Breast epithelium (tissue), 3 donors: ENCODE measurements around the gene GSTM1.

Source experiments
- POLR2AphosphoS5 ChIP-seq, 3 donors: sonication (generic); formaldehyde crosslinking; IDR thresholded peaks; one replicate each; pipeline ENCODE4 v1.6.1; 2017; ENCODE audit warnings: antibody characterized with exemption in 3 of 3
- TF ChIP-seq, protein P1 (sequence below), 3 donors: fragments of 450-650 bp; IDR thresholded peaks; one replicate each; pipeline ENCODE4 v1.5.1; 2016 to 2017; ENCODE audit warnings: antibody characterized with exemption in 3 of 3, mild to moderate bottlenecking in 3 of 3, moderate library complexity in 3 of 3

DNA sequence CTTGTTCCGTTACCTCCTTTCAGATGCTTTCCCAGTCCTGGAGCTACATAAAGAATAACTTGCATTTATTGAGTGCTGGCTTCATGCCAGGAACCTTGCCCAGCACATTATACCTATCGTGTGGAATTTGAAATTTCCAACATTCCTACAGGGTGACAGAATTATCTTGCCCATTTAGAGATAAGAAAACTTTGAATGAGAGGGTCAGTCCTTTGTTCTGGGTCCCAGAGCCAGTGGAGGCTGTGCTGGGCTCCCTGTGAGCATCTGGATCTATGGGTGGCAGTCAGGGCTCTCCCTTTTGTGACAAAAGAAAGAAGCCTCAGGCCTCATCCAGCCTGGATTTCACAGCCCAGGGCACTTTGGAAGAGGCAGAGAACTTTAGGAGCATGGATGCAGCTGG, 28.5 kb upstream of the GSTM1 start:
- TF ChIP-seq, protein P1, sequence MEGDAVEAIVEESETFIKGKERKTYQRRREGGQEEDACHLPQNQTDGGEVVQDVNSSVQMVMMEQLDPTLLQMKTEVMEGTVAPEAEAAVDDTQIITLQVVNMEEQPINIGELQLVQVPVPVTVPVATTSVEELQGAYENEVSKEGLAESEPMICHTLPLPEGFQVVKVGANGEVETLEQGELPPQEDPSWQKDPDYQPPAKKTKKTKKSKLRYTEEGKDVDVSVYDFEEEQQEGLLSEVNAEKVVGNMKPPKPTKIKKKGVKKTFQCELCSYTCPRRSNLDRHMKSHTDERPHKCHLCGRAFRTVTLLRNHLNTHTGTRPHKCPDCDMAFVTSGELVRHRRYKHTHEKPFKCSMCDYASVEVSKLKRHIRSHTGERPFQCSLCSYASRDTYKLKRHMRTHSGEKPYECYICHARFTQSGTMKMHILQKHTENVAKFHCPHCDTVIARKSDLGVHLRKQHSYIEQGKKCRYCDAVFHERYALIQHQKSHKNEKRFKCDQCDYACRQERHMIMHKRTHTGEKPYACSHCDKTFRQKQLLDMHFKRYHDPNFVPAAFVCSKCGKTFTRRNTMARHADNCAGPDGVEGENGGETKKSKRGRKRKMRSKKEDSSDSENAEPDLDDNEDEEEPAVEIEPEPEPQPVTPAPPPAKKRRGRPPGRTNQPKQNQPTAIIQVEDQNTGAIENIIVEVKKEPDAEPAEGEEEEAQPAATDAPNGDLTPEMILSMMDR (IDR thresholded peaks at IDR 0.05), result no peak
- no peak for TF ChIP-seq POLR2AphosphoS5 (IDR thresholded peaks at IDR 0.05)
